Fibroblast of lung (primary cell): Measurements from ENCODE around the gene KCNQ1OT1.

ENCODE experiments used
- CTCF ChIP-seq, 2 donors: IDR thresholded peaks in 1 of 2; conservative IDR thresholded peaks in 1 of 2; 1 replicate in 1 of 2; 2 replicates in 1 of 2; pipeline ENCODE4 v1.5.1; 2011 to 2012; ENCODE audit warnings: low read length in 2 of 2, control low read depth in 1 of 2, inconsistent platforms in 1 of 2, low read depth in 1 of 2, mild to moderate bottlenecking in 1 of 2
- EZH2 ChIP-seq: IDR thresholded peaks from 2 replicates; pipeline ENCODE4 v1.5.1; 2012; ENCODE audit warnings: low read length, control low read depth, mild to moderate bottlenecking; ENCODE audit errors: missing control alignments

DNA sequence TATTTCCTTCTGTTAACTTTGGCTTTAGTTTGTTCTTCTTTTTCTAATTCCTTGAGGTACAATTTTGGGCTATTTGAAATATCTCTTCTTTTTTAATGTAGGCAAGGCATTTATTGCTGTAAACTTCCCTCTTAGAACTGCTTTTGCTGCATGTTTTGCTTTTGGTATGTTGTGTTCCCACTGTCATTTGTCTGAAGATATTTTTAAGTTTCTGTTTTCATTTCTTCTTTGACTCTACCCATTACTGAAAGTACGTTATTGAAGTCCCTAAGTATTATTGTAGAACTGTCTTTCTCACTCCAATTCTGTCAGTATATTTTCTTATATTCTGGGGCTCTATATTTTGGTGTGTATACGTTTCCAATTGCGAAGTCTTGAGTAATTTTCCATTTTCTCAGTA, 77.9 kb downstream of the KCNQ1OT1 start:
- TF ChIP-seq CTCF (conservative IDR thresholded peaks at IDR 0.05 in 1 of 2, IDR thresholded peaks at IDR 0.05 in 1 of 2; ENCODE audit: low read depth in 1 of 2, low read length in 2 of 2), result no peak
- no peak for TF ChIP-seq EZH2
